K562 (cell line): ENCODE results near the gene C1QC.

Experiments
- E2F5 ChIP-seq: sonication (generic); formaldehyde crosslinking; IDR thresholded peaks from 2 replicates; pipeline ENCODE4 v1.8.0; 2022; ENCODE audit warnings: mild to moderate bottlenecking, missing genetic modification reagents
- SP2 ChIP-seq: IDR thresholded peaks from 2 replicates; pipeline ENCODE4 v1.6.1; 2011; ENCODE audit warnings: mild to moderate bottlenecking, low read depth, low read length, moderate library complexity; ENCODE audit not compliant: poor library complexity, severe bottlenecking; ENCODE audit errors: extremely low read depth
- ZNF12 ChIP-seq: sonication (generic); formaldehyde crosslinking; IDR thresholded peaks from 2 replicates; pipeline ENCODE4 v1.4.0; 2020; ENCODE audit warnings: mild to moderate bottlenecking, missing genetic modification reagents

- TF ChIP-seq SP2: no peak
- TF ChIP-seq ZNF12 (CRISPR knock-in tag): no peak
- no peak for TF ChIP-seq E2F5 (CRISPR knock-in tag)
These were observed 8.8 kb downstream of the C1QC start for GRCh38 chr1:22651941-22652856.
